ENCODE results near the gene SCNN1G.

GRCh38 chr16:23147666-23148065, 34.9 kb upstream of the SCNN1G start:
- TF ChIP-seq CTCF (IDR thresholded peaks at IDR 0.05) (no peak), POLR2A (IDR thresholded peaks at IDR 0.05) (no peak), POLR2AphosphoS5 (IDR thresholded peaks at IDR 0.05) (no peak), EP300 (IDR thresholded peaks at IDR 0.05) (no peak)

All from gastroesophageal sphincter (tissue), 3 donors.